Breast epithelium (tissue), 4 donors: Measurements from ENCODE around the gene IGFN1. TPM values are rescaled to one million over a fixed set of nuclear protein-coding genes. Genes with fewer than 3 reads are reported as not detected.

ENCODE experiments used
- DNase-seq, 2 donors: peaks; one replicate each; pipeline ENCODE4 v3.0.0-alpha.2; 2019; ENCODE audit warnings: low spot score in 2 of 2
- H3K27ac ChIP-seq, 2 donors: fragments of 200-600 bp; sonication (generic) in 1 of 2; one replicate each; pipeline ENCODE4 v1.5.1; 2016 to 2019; ENCODE audit warnings: mild to moderate bottlenecking in 1 of 2
- H3K27me3 ChIP-seq, 2 donors: fragments of 200-600 bp; sonication (generic) in 1 of 2; one replicate each; pipeline versions ENCODE4 v1.5.1 to v1.6.0; 2017 to 2019; ENCODE audit warnings: control low read depth in 1 of 2, mild to moderate bottlenecking in 1 of 2
- H3K36me3 ChIP-seq: fragments of 200-600 bp; one replicate; pipeline ENCODE4 v1.5.1; 2019
- H3K4me1 ChIP-seq, 2 donors: fragments of 200-600 bp; sonication (generic); one replicate each; pipeline ENCODE4 v1.5.1; 2016 to 2019; ENCODE audit warnings: control low read depth in 1 of 2
- H3K4me3 ChIP-seq, 3 donors: fragments of 200-600 bp; sonication (generic); 1 replicate in 2 of 3; 2 replicates in 1 of 3; pipeline ENCODE4 v1.5.1; 2016 to 2019; ENCODE audit warnings: mild to moderate bottlenecking in 3 of 3, moderate library complexity in 2 of 3
- H3K9me3 ChIP-seq, 2 donors: fragments of 200-600 bp; sonication (generic) in 1 of 2; one replicate each; pipeline ENCODE4 v1.5.1; 2016 to 2019; ENCODE audit warnings: control low read depth in 1 of 2
- POLR2A ChIP-seq: fragments of 450-650 bp; IDR thresholded peaks from one replicate; pipeline ENCODE4 v1.6.1; 2016; ENCODE audit warnings: antibody characterized with exemption, mild to moderate bottlenecking, moderate library complexity
- POLR2AphosphoS5 ChIP-seq, 3 donors: sonication (generic); formaldehyde crosslinking; IDR thresholded peaks; one replicate each; pipeline ENCODE4 v1.6.1; 2017; ENCODE audit warnings: antibody characterized with exemption in 3 of 3
- intact Hi-C: fragments of 100-400 bp; cut with DNase I; formaldehyde crosslinking; loops from one replicate; pipeline ENCODE4 v1.15.1; 2023; ENCODE audit warnings: low total_unique reads
- total RNA-seq, 3 donors: library from RNA; depleted of rRNA; stranded (reverse); fragments of >200 nt; gene quantifications; one replicate each; pipeline ENCODE4 v1.1.0, GENCODE V29; 2016
- TF ChIP-seq, protein P1 (sequence below), 3 donors: fragments of 450-650 bp; IDR thresholded peaks; one replicate each; pipeline ENCODE4 v1.5.1; 2016 to 2017; ENCODE audit warnings: antibody characterized with exemption in 3 of 3, mild to moderate bottlenecking in 3 of 3, moderate library complexity in 3 of 3

The IGFN1 gene
- total RNA-seq, 3 donors from 2014 or later = 0.33 to 1.3 (median 0.59) TPM

DNA sequence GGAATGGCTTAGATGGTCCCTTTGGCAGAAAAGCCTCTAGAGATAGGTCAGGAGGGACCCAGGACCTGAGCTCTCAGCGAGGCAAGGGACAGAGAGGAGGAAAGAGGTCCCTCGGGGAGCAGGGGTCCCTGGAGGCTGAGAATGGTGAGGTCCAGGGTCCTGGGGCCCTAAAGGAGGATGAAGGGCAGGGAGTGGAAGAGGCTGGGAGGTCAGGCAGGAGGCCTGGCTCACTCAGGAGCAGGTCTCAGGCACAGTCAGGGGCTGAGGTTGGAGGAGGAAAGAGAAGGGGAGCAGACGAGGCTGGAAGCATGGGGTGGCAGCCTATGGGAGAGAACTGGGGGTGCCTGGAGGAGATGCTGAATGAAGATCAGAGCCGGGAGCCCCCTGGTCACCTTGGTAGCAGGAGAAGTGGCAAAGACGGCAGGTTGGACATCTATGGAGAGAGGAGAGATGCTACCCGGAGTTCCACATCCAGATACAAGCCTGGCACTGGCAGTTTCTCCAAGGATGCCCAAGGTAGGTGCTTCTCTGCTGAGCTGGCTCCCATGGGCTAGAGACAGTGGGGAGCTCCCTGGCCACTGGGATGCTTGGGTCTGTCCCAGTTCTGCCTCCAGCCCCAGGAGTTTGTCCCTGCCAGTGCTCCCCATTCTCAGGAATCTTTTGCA, 22.6 kb downstream of the IGFN1 start:
- no peak overlapping the region for H3K4me3 ChIP-seq
- no peaks in the 10 kb centered on the region for H3K36me3 ChIP-seq
- intact Hi-C loops = no loop called here
- DNase-seq = no peak
- no peaks in the 10 kb centered on the region for H3K27me3 ChIP-seq
- no peak overlapping the region for H3K27ac ChIP-seq
- H3K4me1 ChIP-seq = no peaks in the 10 kb centered on the region
- no peaks in the 10 kb centered on the region for H3K9me3 ChIP-seq
- TF ChIP-seq POLR2A (no peak), POLR2AphosphoS5 (IDR thresholded peaks at IDR 0.05) (no peak)
- TF ChIP-seq, protein P1, sequence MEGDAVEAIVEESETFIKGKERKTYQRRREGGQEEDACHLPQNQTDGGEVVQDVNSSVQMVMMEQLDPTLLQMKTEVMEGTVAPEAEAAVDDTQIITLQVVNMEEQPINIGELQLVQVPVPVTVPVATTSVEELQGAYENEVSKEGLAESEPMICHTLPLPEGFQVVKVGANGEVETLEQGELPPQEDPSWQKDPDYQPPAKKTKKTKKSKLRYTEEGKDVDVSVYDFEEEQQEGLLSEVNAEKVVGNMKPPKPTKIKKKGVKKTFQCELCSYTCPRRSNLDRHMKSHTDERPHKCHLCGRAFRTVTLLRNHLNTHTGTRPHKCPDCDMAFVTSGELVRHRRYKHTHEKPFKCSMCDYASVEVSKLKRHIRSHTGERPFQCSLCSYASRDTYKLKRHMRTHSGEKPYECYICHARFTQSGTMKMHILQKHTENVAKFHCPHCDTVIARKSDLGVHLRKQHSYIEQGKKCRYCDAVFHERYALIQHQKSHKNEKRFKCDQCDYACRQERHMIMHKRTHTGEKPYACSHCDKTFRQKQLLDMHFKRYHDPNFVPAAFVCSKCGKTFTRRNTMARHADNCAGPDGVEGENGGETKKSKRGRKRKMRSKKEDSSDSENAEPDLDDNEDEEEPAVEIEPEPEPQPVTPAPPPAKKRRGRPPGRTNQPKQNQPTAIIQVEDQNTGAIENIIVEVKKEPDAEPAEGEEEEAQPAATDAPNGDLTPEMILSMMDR (IDR thresholded peaks at IDR 0.05) = no peak

- Histone ChIP-seq H3K36me3 (no peaks in the 10 kb centered on the region), H3K9me3 (no peaks in the 10 kb centered on the region), H3K27me3 (no peaks in the 10 kb centered on the region), H3K4me3 (no peak overlapping the region), H3K4me1 (no peaks in the 10 kb centered on the region), H3K27ac (no peak overlapping the region)
- no peak for DNase-seq
- intact Hi-C loops = no loop called here
- TF ChIP-seq, protein P1 (IDR thresholded peaks at IDR 0.05) = no peak
- TF ChIP-seq POLR2A (no peak), POLR2AphosphoS5 (IDR thresholded peaks at IDR 0.05) (no peak)
Measured at GRCh38 chr1:201213926-201214325, 23.3 kb downstream of the IGFN1 start.

GRCh38 chr1:201214461-201214860, 23.8 kb downstream of the IGFN1 start:
- no peaks in the 10 kb centered on the region for H3K4me1 ChIP-seq
- H3K9me3 ChIP-seq = no peaks in the 10 kb centered on the region
- no peak for DNase-seq
- intact Hi-C loops = no loop called here
- TF ChIP-seq POLR2AphosphoS5 (IDR thresholded peaks at IDR 0.05) (no peak), POLR2A (no peak)
- TF ChIP-seq, protein P1 (IDR thresholded peaks at IDR 0.05) = no peak
- H3K27ac ChIP-seq = no peak overlapping the region
- H3K4me3 ChIP-seq = no peak overlapping the region
- no peaks in the 10 kb centered on the region for H3K27me3 ChIP-seq
- no peaks in the 10 kb centered on the region for H3K36me3 ChIP-seq

DNA sequence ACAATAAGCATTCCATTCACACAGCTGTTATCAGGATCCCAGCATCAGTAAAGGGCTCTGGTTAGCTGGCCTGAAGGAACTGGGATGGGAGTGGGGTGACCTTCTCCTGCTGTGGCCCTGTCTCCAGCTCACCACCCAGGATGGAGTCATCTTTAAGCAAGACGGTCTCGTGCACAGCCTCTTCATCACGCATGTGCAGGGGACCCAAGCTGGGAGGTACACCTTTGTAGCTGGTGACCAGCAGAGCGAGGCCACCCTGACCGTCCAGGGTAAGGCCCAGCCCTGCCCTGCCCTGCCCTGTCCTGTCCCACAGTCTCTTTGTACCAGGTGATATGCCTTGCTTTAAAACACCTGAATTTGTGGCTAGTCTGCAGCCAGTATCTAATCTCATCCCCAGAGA, 24.3 kb downstream of the IGFN1 start:
- no peaks in the 10 kb centered on the region for H3K9me3 ChIP-seq
- H3K4me1 ChIP-seq = no peaks in the 10 kb centered on the region
- no peaks in the 10 kb centered on the region for H3K36me3 ChIP-seq
- TF ChIP-seq, protein P1 (IDR thresholded peaks at IDR 0.05) = no peak
- TF ChIP-seq POLR2AphosphoS5 (IDR thresholded peaks at IDR 0.05) = no peak
- no peak for TF ChIP-seq POLR2A
- H3K4me3 ChIP-seq = no peak overlapping the region
- H3K27ac ChIP-seq = no peak overlapping the region
- intact Hi-C loops = no loop called here
- no peaks in the 10 kb centered on the region for H3K27me3 ChIP-seq
- no peak for DNase-seq

DNA sequence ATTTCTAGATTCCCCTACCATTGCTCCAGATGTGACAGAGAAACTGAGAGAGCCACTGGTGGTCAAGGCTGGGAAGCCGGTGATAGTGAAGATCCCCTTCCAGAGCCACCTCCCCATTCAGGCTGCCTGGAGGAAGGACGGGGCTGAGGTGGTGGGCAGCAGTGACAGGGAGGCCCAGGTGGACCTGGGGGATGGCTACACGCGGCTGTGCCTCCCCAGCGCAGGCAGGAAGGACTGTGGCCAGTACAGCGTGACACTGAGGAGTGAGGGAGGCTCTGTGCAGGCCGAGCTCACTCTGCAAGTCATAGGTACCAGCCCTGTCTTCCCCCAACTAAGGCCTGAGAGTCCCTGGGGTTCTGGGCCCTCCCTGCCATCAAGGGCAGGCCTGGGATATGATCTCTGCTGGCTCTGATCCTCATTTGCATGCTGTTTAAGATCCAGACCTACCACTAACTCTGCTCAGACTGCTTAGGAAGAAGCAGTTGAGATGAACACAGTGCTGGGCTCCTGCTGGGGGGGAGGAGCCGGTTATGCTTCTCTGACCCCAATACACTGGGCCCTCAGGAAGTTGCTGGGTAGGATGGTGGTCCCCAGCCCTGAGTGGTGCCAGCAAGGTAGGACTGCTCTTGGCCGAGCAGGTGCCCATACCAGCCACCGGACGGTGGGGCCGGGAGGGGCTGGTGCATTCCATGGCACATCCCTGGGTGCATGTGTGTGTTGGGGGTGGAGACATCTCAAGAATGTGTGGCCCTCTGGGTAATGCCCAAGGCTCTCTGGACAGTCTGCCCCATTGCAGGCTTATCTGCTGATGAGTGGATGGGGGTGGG, 25.1 kb downstream of the IGFN1 start:
- DNase-seq = no peak
- Histone ChIP-seq H3K36me3 (no peaks in the 10 kb centered on the region), H3K9me3 (no peaks in the 10 kb centered on the region), H3K27me3 (no peaks in the 10 kb centered on the region), H3K4me3 (no peak overlapping the region), H3K27ac (no peak overlapping the region), H3K4me1 (no peaks in the 10 kb centered on the region)
- TF ChIP-seq POLR2A (no peak), POLR2AphosphoS5 (IDR thresholded peaks at IDR 0.05) (no peak)
- TF ChIP-seq, protein P1 (IDR thresholded peaks at IDR 0.05) = no peak
- intact Hi-C loops = no loop called here
